ENCODE data around the gene C1D.

C1D gene

GRCh38 chr2:68045342-68045741, 17.5 kb downstream of the C1D start:
- no peak for TF ChIP-seq CTCF (IDR thresholded peaks at IDR 0.05; ENCODE audit: low read length, missing control alignments)
- no peak overlapping the region for H3K4me3 ChIP-seq (replicated peaks; ENCODE audit: low read depth, low read length)
- peak; percentile 4 for DNase-seq (ENCODE audit: low read depth)

- no peak overlapping the region for H3K4me3 ChIP-seq (replicated peaks; ENCODE audit: low read depth, low read length)
- TF ChIP-seq CTCF (IDR thresholded peaks at IDR 0.05; ENCODE audit: low read length, missing control alignments) = no peak
- DNase-seq (ENCODE audit: low read depth) = peak; percentile 26
Observed at GRCh38 chr2:68044099-68044498, 18.7 kb downstream of the C1D start.

GRCh38 chr2:68043695-68044094, 19.1 kb downstream of the C1D start:
- no peak for TF ChIP-seq CTCF (IDR thresholded peaks at IDR 0.05; ENCODE audit: low read length, missing control alignments)
- no peak overlapping the region for H3K4me3 ChIP-seq (replicated peaks; ENCODE audit: low read depth, low read length)
- DNase-seq (ENCODE audit: low read depth) = no peak

- H3K4me3 ChIP-seq (replicated peaks; ENCODE audit: low read depth, low read length) = no peak overlapping the region
- DNase-seq (ENCODE audit: low read depth) = no peak
- no peak for TF ChIP-seq CTCF (IDR thresholded peaks at IDR 0.05; ENCODE audit: low read length, missing control alignments)
Observed at GRCh38 chr2:68043032-68043431, 19.8 kb downstream of the C1D start.

- no peak for TF ChIP-seq CTCF (IDR thresholded peaks at IDR 0.05; ENCODE audit: low read length, missing control alignments)
- no peak overlapping the region for H3K4me3 ChIP-seq (replicated peaks; ENCODE audit: low read depth, low read length)
- no peak for DNase-seq (ENCODE audit: low read depth)
Observed at GRCh38 chr2:68041704-68042245, 21.0 kb downstream of the C1D start.

GRCh38 chr2:68040078-68040477, 22.7 kb downstream of the C1D start:
- H3K4me3 ChIP-seq (replicated peaks; ENCODE audit: low read depth, low read length) = no peak overlapping the region
- no peak for DNase-seq (ENCODE audit: low read depth)
- TF ChIP-seq CTCF (IDR thresholded peaks at IDR 0.05; ENCODE audit: low read length, missing control alignments) = no peak

GRCh38 chr2:68039317-68039716, 23.5 kb downstream of the C1D start:
- TF ChIP-seq CTCF (IDR thresholded peaks at IDR 0.05; ENCODE audit: low read length, missing control alignments) = no peak
- DNase-seq (ENCODE audit: low read depth) = no peak
- no peak overlapping the region for H3K4me3 ChIP-seq (replicated peaks; ENCODE audit: low read depth, low read length)

Measured in fibroblast of pulmonary artery (primary cell).